GM18868 (cell line): ENCODE measurements around the gene DUSP28.

Source experiments
- ATAC-seq: cut with Tn5 transposase; IDR thresholded peaks from one replicate; pipeline ENCODE4 v1.9.1; 2021; ENCODE audit warnings: mild to moderate bottlenecking, moderate library complexity; ENCODE audit not compliant: unreplicated experiment

Gene DUSP28

GRCh38 chr2:240584486-240585031 lies 24.4 kb downstream of the DUSP28 start:
- peak; percentile 52 for ATAC-seq

GRCh38 chr2:240585101-240585500 lies 24.9 kb downstream of the DUSP28 start:
- peak; percentile 31 for ATAC-seq

- no peak for ATAC-seq
Observed at GRCh38 chr2:240585681-240586197, 25.6 kb downstream of the DUSP28 start.

- ATAC-seq = peak; percentile 64
Observed at GRCh38 chr2:240586198-240586918, 26.2 kb downstream of the DUSP28 start, which contains the start of gene CAPN10. Gene CAPN10 (plus strand): TSS chr2:240586734. CDS start chr2:240586912, 178 bp downstream.

GRCh38 chr2:240586919-240587800 lies 27.0 kb downstream of the DUSP28 start:
- ATAC-seq = no peak

GRCh38 chr2:240588006-240588655 lies 28.0 kb downstream of the DUSP28 start:
- ATAC-seq = no peak

GRCh38 chr2:240588669-240589068 lies 28.5 kb downstream of the DUSP28 start:
- no peak for ATAC-seq

GRCh38 chr2:240589375-240589774 lies 29.2 kb downstream of the DUSP28 start:
- ATAC-seq = no peak

- no peak for ATAC-seq
Observed at GRCh38 chr2:240589850-240590525, 29.8 kb downstream of the DUSP28 start.

GRCh38 chr2:240590681-240591111 lies 30.5 kb downstream of the DUSP28 start:
- ATAC-seq = no peak

- no peak for ATAC-seq
Observed at GRCh38 chr2:240591226-240591625, 31.1 kb downstream of the DUSP28 start.

- ATAC-seq = no peak
Observed at GRCh38 chr2:240591784-240592183, 31.6 kb downstream of the DUSP28 start.

GRCh38 chr2:240593026-240593702 lies 33.0 kb downstream of the DUSP28 start:
- ATAC-seq = no peak

GRCh38 chr2:240593703-240594451 lies 33.7 kb downstream of the DUSP28 start:
- no peak for ATAC-seq

GRCh38 chr2:240594511-240595380 lies 34.6 kb downstream of the DUSP28 start:
- no peak for ATAC-seq

- no peak for ATAC-seq
Observed at GRCh38 chr2:240595381-240596079, 35.4 kb downstream of the DUSP28 start.

- ATAC-seq = no peak
Observed at GRCh38 chr2:240596080-240596460, 35.9 kb downstream of the DUSP28 start.
